Keratinocyte (primary cell): Measurements from ENCODE around the gene PLA2G6. TPM values are rescaled to one million over a fixed set of nuclear protein-coding genes. Genes with fewer than 3 reads are reported as not detected.

Experiments used
- DNase-seq: peaks from one replicate; pipeline ENCODE4 v3.0.0-alpha.2; 2011; ENCODE audit warnings: low read depth, missing footprints, low spot score
- FAIRE-seq: peaks from 2 replicates; lab custom pipeline; 2011; peaks lifted over from hg19 to GRCh38; lab: Jason Lieb, UNC
- H2AFZ ChIP-seq: 2 replicates; pipeline ENCODE4 v1.6.0; 2012; ENCODE audit warnings: low read length, control low read depth, inconsistent platforms; ENCODE audit not compliant: control insufficient read depth
- H3K27ac ChIP-seq: 2 replicates; pipeline ENCODE4 v1.5.1; 2011; ENCODE audit warnings: low read length; ENCODE audit not compliant: control insufficient read depth, insufficient read depth
- H3K27me3 ChIP-seq: 3 replicates; pipeline ENCODE4 v1.6.0; 2011; ENCODE audit warnings: low read length; ENCODE audit not compliant: control insufficient read depth, insufficient read depth; ENCODE audit errors: extremely low read depth
- H3K36me3 ChIP-seq, 2 experiments: 2 replicates in 1 of 2; 3 replicates in 1 of 2; pipeline ENCODE4 v1.5.1; 2011; ENCODE audit warnings: low read length in 2 of 2, mild to moderate bottlenecking in 1 of 2; ENCODE audit not compliant: control insufficient read depth in 2 of 2, insufficient read depth in 2 of 2; ENCODE audit errors: extremely low read depth in 1 of 2
- H3K4me1 ChIP-seq: 3 replicates; pipeline ENCODE4 v1.5.1; 2011; ENCODE audit warnings: low read length; ENCODE audit not compliant: control insufficient read depth, insufficient read depth; ENCODE audit errors: extremely low read depth
- H3K4me2 ChIP-seq: 3 replicates; pipeline ENCODE4 v1.6.0; 2011; ENCODE audit warnings: low read depth, low read length; ENCODE audit not compliant: control insufficient read depth, insufficient read depth; ENCODE audit errors: extremely low read depth
- H3K4me3 ChIP-seq, 3 experiments: fragments of 200-600 bp in 1 of 3; sonication (generic) in 1 of 3; 2 replicates in 2 of 3; 3 replicates in 1 of 3; pipeline ENCODE4 v1.5.1; 2011 to 2016; ENCODE audit warnings: low read length in 3 of 3, mild to moderate bottlenecking in 3 of 3, control low read depth in 2 of 3, inconsistent platforms in 1 of 3, low read depth in 1 of 3, mixed read lengths in 1 of 3, mixed run types in 1 of 3, moderate library complexity in 1 of 3; ENCODE audit not compliant: control insufficient read depth in 2 of 3, insufficient read depth in 2 of 3; ENCODE audit errors: extremely low read depth in 1 of 3
- H3K79me2 ChIP-seq: 2 replicates; pipeline ENCODE4 v1.6.0; 2012; ENCODE audit warnings: low read length; ENCODE audit not compliant: control insufficient read depth, insufficient read depth
- H3K9ac ChIP-seq: 3 replicates; pipeline ENCODE4 v1.6.0; 2011; ENCODE audit warnings: low read length; ENCODE audit not compliant: control insufficient read depth, insufficient read depth; ENCODE audit errors: extremely low read depth
- H3K9me1 ChIP-seq: 3 replicates; pipeline ENCODE4 v1.6.0; 2011; ENCODE audit warnings: low read length; ENCODE audit not compliant: control insufficient read depth, insufficient read depth; ENCODE audit errors: extremely low read depth
- H3K9me3 ChIP-seq: 2 replicates; pipeline ENCODE4 v1.5.1; 2012; ENCODE audit warnings: low read depth, low read length; ENCODE audit not compliant: control insufficient read depth
- H4K20me1 ChIP-seq: 3 replicates; pipeline ENCODE4 v1.6.0; 2011; ENCODE audit warnings: low read length; ENCODE audit not compliant: control insufficient read depth, insufficient read depth; ENCODE audit errors: extremely low read depth
- CTCF ChIP-seq, 3 experiments: IDR thresholded peaks in 1 of 3; conservative IDR thresholded peaks in 1 of 3; optimal IDR thresholded peaks in 1 of 3; 2 replicates in 2 of 3; 3 replicates in 1 of 3; pipeline versions ENCODE3 to v1.5.1; 2011; ENCODE audit warnings: low read length in 3 of 3, mild to moderate bottlenecking in 3 of 3, moderate library complexity in 2 of 3, control low read depth in 1 of 3, inconsistent platforms in 1 of 3; ENCODE audit not compliant: insufficient read depth in 2 of 3; ENCODE audit errors: extremely low read depth in 1 of 3
- EZH2 ChIP-seq: IDR thresholded peaks from one replicate; pipeline ENCODE4 v1.6.1; 2012; ENCODE audit warnings: inconsistent platforms, mild to moderate bottlenecking, low read length, moderate library complexity
- dilution Hi-C: fragments of 300-500 bp; cut with MboI; formaldehyde crosslinking; loops from one replicate; pipeline ENCODE4 v1.7.0; 2020; ENCODE audit warnings: low sequenced_read_pairs; ENCODE audit not compliant: extremely low pct_ligation_motif_present
- polyA plus RNA-seq, 5 experiments: library from polyadenylated mRNA; depleted of rRNA in 3 of 5; stranded (reverse) in 3 of 5; stranded (forward) in 1 of 5; unstranded in 1 of 5; fragments of >200 nt; gene quantifications; 1 replicate in 1 of 5; 2 replicates in 3 of 5; 3 replicates in 1 of 5; pipeline versions ENCODE4 v1.2.1 to v1.2.3, GENCODE V29; 2011 to 2012; ENCODE audit warnings: missing spikeins in 2 of 5, low read depth in 1 of 5, low replicate concordance in 1 of 5

Gene PLA2G6
- polyA plus RNA-seq, 1 donor (not counting 4 experiments of a cell fraction or from before 2014, with no cell fraction given): 5.2 TPM

DNA sequence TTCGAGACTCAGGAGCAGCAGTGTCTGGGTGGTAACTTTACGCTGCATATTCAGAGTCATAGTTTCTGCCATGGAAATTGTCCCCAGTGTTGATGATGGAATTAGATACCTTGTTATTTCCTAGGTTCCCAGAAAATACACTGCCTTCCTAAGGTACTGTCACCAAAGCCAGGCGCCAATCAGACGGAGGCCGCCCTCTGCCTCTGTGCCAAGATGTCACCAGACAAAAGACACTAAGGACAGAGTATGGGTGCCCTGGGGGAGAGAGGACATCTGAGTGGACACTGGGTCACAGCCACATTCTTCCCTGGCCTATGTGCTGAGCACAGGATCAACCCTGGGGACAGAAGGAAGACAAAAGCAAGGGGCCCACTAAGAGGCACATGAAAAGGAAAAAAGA is 11.2 kb downstream of the PLA2G6 start:
- Histone ChIP-seq H2AFZ (no peak overlapping the region), H3K27me3 (no peaks in the 10 kb centered on the region), H3K36me3 (no peaks in the 10 kb centered on the region), H3K4me1 (peaks cover 24% of the 10 kb centered on the region), H3K4me2 (no peak overlapping the region), H3K79me2 (no peaks in the 10 kb centered on the region), H4K20me1 (no peaks in the 10 kb centered on the region), H3K9me3 (no peaks in the 10 kb centered on the region), H3K27ac (no peak overlapping the region), H3K9me1 (no peaks in the 10 kb centered on the region), H3K4me3 (no peak overlapping the region), H3K9ac (no peak overlapping the region)
- TF ChIP-seq EZH2 (no peak), CTCF (optimal IDR thresholded peaks at IDR 0.05 in 1 of 3, IDR thresholded peaks at IDR 0.05 in 1 of 3, conservative IDR thresholded peaks at IDR 0.05 in 1 of 3; ENCODE audit: extremely low read depth in 1 of 3, insufficient read depth in 2 of 3, low read length in 3 of 3) (no peak)
- FAIRE-seq (peak; percentile 9), DNase-seq (no peak)
- dilution Hi-C loops: no loop called here

GRCh38 chr22:38169116-38169515 is 12.5 kb downstream of the PLA2G6 start:
- H4K20me1 ChIP-seq: no peaks in the 10 kb centered on the region
- H3K4me2 ChIP-seq: no peak overlapping the region
- no peak for TF ChIP-seq EZH2
- H2AFZ ChIP-seq: no peak overlapping the region
- no peaks in the 10 kb centered on the region for H3K9me3 ChIP-seq
- no peaks in the 10 kb centered on the region for H3K36me3 ChIP-seq
- peaks cover 24% of the 10 kb centered on the region for H3K4me1 ChIP-seq
- DNase-seq (no peak), FAIRE-seq (no peak)
- H3K79me2 ChIP-seq: no peaks in the 10 kb centered on the region
- no peak overlapping the region for H3K9ac ChIP-seq
- H3K27ac ChIP-seq: no peak overlapping the region
- no peaks in the 10 kb centered on the region for H3K27me3 ChIP-seq
- no peaks in the 10 kb centered on the region for H3K9me1 ChIP-seq
- no peak overlapping the region for H3K4me3 ChIP-seq
- dilution Hi-C loops: no loop called here

GRCh38 chr22:38167988-38168407 is 13.6 kb downstream of the PLA2G6 start:
- no peak overlapping the region for H3K27ac ChIP-seq

More at GRCh38 chr22:38167988-38168407, 13.6 kb downstream of the PLA2G6 start:
- Histone ChIP-seq H2AFZ (no peak overlapping the region), H3K9me1 (no peaks in the 10 kb centered on the region), H3K4me1 (peaks cover 19% of the 10 kb centered on the region), H3K4me3 (no peak overlapping the region), H3K36me3 (no peaks in the 10 kb centered on the region), H3K4me2 (no peak overlapping the region), H3K79me2 (no peaks in the 10 kb centered on the region), H4K20me1 (no peaks in the 10 kb centered on the region), H3K9ac (peak overlapping the region; percentile 8), H3K27me3 (no peaks in the 10 kb centered on the region), H3K9me3 (no peaks in the 10 kb centered on the region)
- TF ChIP-seq EZH2 (no peak), CTCF (optimal IDR thresholded peaks at IDR 0.05 in 1 of 3, IDR thresholded peaks at IDR 0.05 in 1 of 3, conservative IDR thresholded peaks at IDR 0.05 in 1 of 3; ENCODE audit: extremely low read depth in 1 of 3, insufficient read depth in 2 of 3, low read length in 3 of 3) (no peak)
- FAIRE-seq (no peak), DNase-seq (no peak)
- dilution Hi-C loops: no loop called here
